Panc1 (cell line): Measurements from ENCODE around the gene RNF19B. TPM values are rescaled to one million over a fixed set of nuclear protein-coding genes. Genes with fewer than 3 reads are reported as not detected.
A peak's percentile ranks its signal among the peaks of the same experiment; 100 is the strongest.

Experiments used
- ATAC-seq: fragments of 200-7000 bp; cut with Tn5 transposase; 2 replicates; pipeline ENCODE4 v1.9.1; 2020; ENCODE audit warnings: mild to moderate bottlenecking, moderate library complexity
- BruUV-seq: library from RNA; stranded (reverse); fragments of 400-500 nt; replicated peaks from 2 replicates; lab custom pipeline; 2021; lab: Mats Ljungman, UMichigan
- CTCF ChIA-PET: fragments of 300-600 bp; sonication (Branson Sonifier 250); formaldehyde crosslinking; loops from one replicate; lab custom pipeline; 2022; ENCODE audit warnings: antibody characterized with exemption; lab: Charles Lee
- POLR2A ChIA-PET: fragments of 300-600 bp; sonication (Branson Sonifier 250); formaldehyde crosslinking; loops from one replicate; lab custom pipeline; 2022; ENCODE audit warnings: antibody characterized with exemption; lab: Charles Lee
- DNase-seq: peaks from one replicate; pipeline ENCODE4 v3.0.0-alpha.2; 2010; ENCODE audit warnings: low read depth, low spot score
- H3K27ac ChIP-seq: 2 replicates; pipeline ENCODE4 v1.5.1; 2011; ENCODE audit warnings: mild to moderate bottlenecking, low read length, inconsistent platforms
- H3K27me3 ChIP-seq: fragments of 200-500 bp; sonication (Bioruptor generic); 2 replicates; pipeline ENCODE4 v1.6.0; 2014; ENCODE audit warnings: low read length, inconsistent platforms; ENCODE audit not compliant: control insufficient read depth, insufficient read depth
- H3K36me3 ChIP-seq: fragments of 200-500 bp; sonication (Bioruptor generic); 2 replicates; pipeline ENCODE4 v1.5.1; 2014; ENCODE audit warnings: inconsistent platforms, mild to moderate bottlenecking, low read length, moderate library complexity; ENCODE audit not compliant: control insufficient read depth, insufficient read depth
- H3K4me1 ChIP-seq: 2 replicates; pipeline ENCODE4 v1.5.1; 2011; ENCODE audit warnings: inconsistent platforms, mild to moderate bottlenecking, low read length, moderate library complexity; ENCODE audit not compliant: control insufficient read depth, insufficient read depth
- H3K4me3 ChIP-seq, 2 experiments: 2 replicates each; pipeline ENCODE4 v1.5.1; 2011 to 2012; ENCODE audit warnings: low read depth in 2 of 2, low read length in 2 of 2, mild to moderate bottlenecking in 2 of 2, inconsistent platforms in 1 of 2, moderate library complexity in 1 of 2
- H3K9me3 ChIP-seq: fragments of 200-500 bp; sonication (Bioruptor generic); 2 replicates; pipeline ENCODE4 v1.5.1; 2014; ENCODE audit warnings: low read depth, mild to moderate bottlenecking, inconsistent platforms, low read length, moderate library complexity; ENCODE audit not compliant: control insufficient read depth, insufficient read depth
- CTCF ChIP-seq: fragments of 450-650 bp; IDR thresholded peaks from 2 replicates; pipeline ENCODE4 v1.5.1; 2017; ENCODE audit warnings: mild to moderate bottlenecking
- SIN3A ChIP-seq: IDR thresholded peaks from 2 replicates; pipeline ENCODE4 v1.6.1; 2012; ENCODE audit warnings: low read depth, mild to moderate bottlenecking, low read length, moderate library complexity, borderline replicate concordance; ENCODE audit not compliant: insufficient read depth
- TCF7L2 ChIP-seq: IDR thresholded peaks from 2 replicates; pipeline ENCODE4 v1.6.1; 2011; ENCODE audit warnings: mild to moderate bottlenecking, low read depth, low read length, inconsistent platforms
- in situ Hi-C: cut with HindIII; loops from 2 replicates; pipeline ENCODE4 v1.10.0; 2016; ENCODE audit warnings: low sequenced_read_pairs, low pct_unique_long_range_greater_than_20kb
- intact Hi-C: fragments of 100-400 bp; cut with micrococcal nuclease; formaldehyde crosslinking; loops from one replicate; pipeline ENCODE4 v1.10.0; 2022; ENCODE audit not compliant: unreplicated experiment
- total RNA-seq: library from RNA; stranded (reverse); gene quantifications from one replicate; pipeline ENCODE4 v1.2.1, GENCODE V29; 2021; ENCODE audit not compliant: unreplicated experiment

The RNF19B gene
- total RNA-seq, 1 experiment from 2014 or later = 29.1 TPM

DNA sequence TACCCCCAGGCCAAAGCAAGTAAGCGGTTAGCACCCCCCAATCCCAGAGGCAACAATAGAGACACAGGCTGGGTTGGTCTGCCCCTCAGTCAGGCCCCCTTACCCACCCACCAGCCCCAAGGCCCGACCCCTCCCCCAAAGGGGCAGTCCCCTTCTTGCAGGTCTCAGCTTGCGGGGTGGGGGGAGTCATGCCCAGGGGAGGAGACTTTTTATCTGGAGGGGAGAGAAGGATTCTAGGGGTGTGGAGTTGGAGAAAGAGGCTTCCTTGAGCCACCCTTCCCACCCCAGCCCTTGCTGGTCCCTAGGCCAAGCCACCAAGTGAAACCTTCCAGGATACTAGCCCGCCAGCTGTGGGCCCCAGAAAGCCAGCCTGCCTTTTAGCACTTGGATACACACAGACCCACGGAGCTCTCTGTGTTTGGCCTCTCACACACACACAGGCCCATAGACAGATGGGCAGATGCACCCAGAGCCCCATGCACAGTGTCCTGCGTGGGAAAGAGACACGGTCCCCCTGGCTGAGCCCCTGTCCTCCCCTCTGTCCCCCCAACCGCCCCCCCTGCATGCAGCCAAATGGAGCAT, 70.5 kb downstream of the RNF19B start:
- Histone ChIP-seq H3K4me3 (no peak overlapping the region), H3K4me1 (peaks cover 4% of the 10 kb centered on the region; the same call in 1 of the 2 replicates), H3K9me3 (no peaks in the 10 kb centered on the region), H3K36me3 (no peaks in the 10 kb centered on the region), H3K27ac (no peak overlapping the region), H3K27me3 (no peaks in the 10 kb centered on the region)
- intact Hi-C loops = no loop called here
- ATAC-seq (peak; percentile 5; the same call in 1 of the 2 replicates), DNase-seq (no peak)
- in situ Hi-C loops = no loop called here
- ChIA-PET CTCF (interaction anchor here (0.6 kb wide), 1 partner anchor 572 kb away, joined by 3 read pairs; no protein-coding TSS in a partner anchor), POLR2A (interaction anchor here (0.9 to 1.1 kb wide), 2 partner anchors 41 to 190 kb away, joined by 3 to 6 read pairs; no protein-coding TSS in a partner anchor)
- BruUV-seq = no TSS peak
- TF ChIP-seq SIN3A = no peak

DNA sequence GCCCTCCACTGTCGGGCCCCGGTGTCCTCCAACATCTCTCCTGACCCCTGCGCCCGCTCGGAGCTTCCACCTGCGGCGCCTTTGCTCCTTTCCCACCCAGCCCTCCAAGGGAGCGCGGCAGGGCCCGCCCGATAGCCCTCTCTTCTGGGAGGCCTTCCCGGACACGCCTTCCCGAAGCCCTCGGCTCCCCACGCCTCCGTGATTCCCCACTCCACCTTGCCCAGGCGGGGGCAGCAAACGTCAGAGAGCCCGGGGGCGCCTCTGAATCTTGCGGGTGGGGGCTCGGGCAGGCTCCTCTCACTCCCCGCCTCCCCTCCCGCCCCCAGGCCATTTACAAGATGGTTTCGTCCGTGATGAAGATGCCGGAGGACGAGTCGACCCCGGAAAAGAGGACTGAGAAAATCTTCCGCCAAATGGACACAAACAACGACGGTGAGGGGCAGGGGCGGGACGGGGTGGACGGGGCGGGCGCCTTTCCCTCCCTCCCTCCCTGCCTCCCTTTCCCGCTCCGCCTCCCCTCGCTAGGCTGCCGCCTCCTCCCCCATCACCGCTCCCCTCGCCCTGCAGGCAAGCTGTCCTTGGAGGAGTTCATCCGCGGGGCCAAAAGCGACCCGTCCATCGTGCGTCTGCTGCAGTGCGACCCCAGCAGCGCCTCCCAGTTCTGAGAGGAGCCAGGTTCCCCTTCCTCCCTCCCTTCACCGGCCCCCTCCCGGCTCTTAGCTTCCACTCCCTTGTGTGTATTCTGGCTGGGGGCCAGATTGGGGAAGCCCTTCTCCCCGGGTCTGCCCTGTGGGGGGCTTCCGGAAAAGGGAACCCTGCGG, 71.2 kb downstream of the RNF19B start:
- Histone ChIP-seq H3K36me3 (no peaks in the 10 kb centered on the region), H3K27ac (no peak overlapping the region), H3K4me3 (peak overlapping the region; percentile 41 to 58), H3K27me3 (no peaks in the 10 kb centered on the region), H3K4me1 (peaks cover 4% of the 10 kb centered on the region; the same call in 1 of the 2 replicates), H3K9me3 (no peaks in the 10 kb centered on the region)
- CTCF ChIA-PET = interaction anchor here (0.6 kb wide), 1 partner anchor 573 kb away, joined by 3 read pairs; no protein-coding TSS in a partner anchor
- no peak for DNase-seq
- POLR2A ChIA-PET = interaction anchor here (0.9 kb wide), 1 partner anchor 191 kb away, joined by 6 read pairs; no protein-coding TSS in a partner anchor
- BruUV-seq = no TSS peak
- intact Hi-C loops (no loop called here), in situ Hi-C loops (no loop called here)
- peak; percentile 73 for ATAC-seq
- TF ChIP-seq TCF7L2 = no peak
- peak; percentile 80; the same call in 1 of the 2 replicates for TF ChIP-seq CTCF

DNA sequence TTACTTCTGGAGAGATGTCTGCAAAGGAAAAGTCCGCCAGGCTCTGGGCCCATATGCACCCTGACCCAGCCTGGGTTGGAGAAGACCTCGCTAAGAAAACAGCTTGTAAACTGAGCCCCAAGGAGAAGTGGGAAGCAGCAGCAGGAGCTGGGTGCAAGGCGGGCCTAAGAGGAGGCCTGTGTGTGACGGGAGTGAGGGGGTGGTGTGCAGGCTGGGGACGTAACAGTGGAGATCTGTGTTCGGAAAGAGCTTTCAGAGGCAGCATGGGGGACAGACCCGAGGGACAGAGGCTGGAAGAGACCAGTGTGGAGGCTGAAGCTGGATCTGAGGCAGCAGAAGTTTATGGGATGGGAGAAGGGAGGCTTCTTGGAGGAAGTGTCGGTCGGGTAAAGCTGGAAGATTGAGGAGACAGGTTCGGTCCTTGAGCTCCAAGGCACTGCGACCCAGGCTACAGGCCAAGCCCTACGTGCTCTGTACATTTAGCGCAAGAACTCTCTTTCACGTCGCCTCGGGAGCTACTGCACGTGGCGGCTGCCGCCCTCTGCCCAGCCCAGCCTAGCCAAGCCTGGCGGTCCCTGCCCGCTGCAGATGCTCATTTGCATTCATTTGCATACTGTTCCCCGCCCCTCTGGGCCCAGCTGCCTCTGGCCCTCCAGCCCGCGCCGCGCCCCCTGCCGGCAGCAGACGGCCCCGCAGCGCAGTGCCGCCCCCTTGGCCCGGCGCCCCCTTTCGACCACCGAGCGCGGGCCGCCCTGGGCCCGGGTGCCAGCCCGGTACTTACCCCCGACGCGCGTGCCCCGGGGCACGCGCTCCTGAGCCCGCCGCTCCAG, 72.0 kb downstream of the RNF19B start:
- ATAC-seq (peak; percentile 72), DNase-seq (no peak)
- H3K36me3 ChIP-seq = no peaks in the 10 kb centered on the region
- H3K4me3 ChIP-seq = peak overlapping the region; percentile 41 to 58
- no peak overlapping the region for H3K27ac ChIP-seq
- in situ Hi-C loops (no loop called here), intact Hi-C loops (no loop called here)
- BruUV-seq = no TSS peak
- no peaks in the 10 kb centered on the region for H3K9me3 ChIP-seq
- ChIA-PET POLR2A (no interaction called here), CTCF (interaction anchor here (0.6 to 1.1 kb wide), 4 partner anchors 11 to 138 kb away, joined by 3 to 4 read pairs (median 3); no protein-coding TSS in a partner anchor)
- H3K27me3 ChIP-seq = no peaks in the 10 kb centered on the region; the same call in 1 of the 2 replicates
- peak; percentile 95 for TF ChIP-seq CTCF
- TF ChIP-seq SIN3A = no peak
- peaks cover 4% of the 10 kb centered on the region; the same call in 1 of the 2 replicates for H3K4me1 ChIP-seq
